ENCODE data around the gene SEMA3B. TPM values are rescaled to one million over a fixed set of nuclear protein-coding genes. Genes with fewer than 3 reads are reported as not detected.

The SEMA3B gene
- total RNA-seq, 1 experiment from 2014 or later: 7.3 TPM

GRCh38 chr3:50317300-50317699 is 48.4 kb downstream of the SEMA3B start (continued):
- TF ChIP-seq E2F1 (CRISPR knock-in tag; IDR thresholded peaks at IDR 0.05) (no peak), ZNF671 (CRISPR knock-in tag; IDR thresholded peaks at IDR 0.05) (no peak), NFE2L1 (CRISPR knock-in tag; IDR thresholded peaks at IDR 0.05) (no peak), NR1H2 (CRISPR knock-in tag; IDR thresholded peaks at IDR 0.05) (no peak), FOXJ3 (CRISPR knock-in tag; IDR thresholded peaks at IDR 0.05; ENCODE audit: borderline replicate concordance) (no peak), RORB (CRISPR knock-in tag; IDR thresholded peaks at IDR 0.05) (no peak), ZNF232 (CRISPR knock-in tag; IDR thresholded peaks at IDR 0.05) (no peak), FOXK1 (CRISPR knock-in tag; IDR thresholded peaks at IDR 0.05) (no peak), ZSCAN18 (CRISPR knock-in tag; IDR thresholded peaks at IDR 0.05) (no peak), RELA (CRISPR knock-in tag; IDR thresholded peaks at IDR 0.05; ENCODE audit: borderline replicate concordance) (no peak)
- TF ChIP-seq, protein P1, sequence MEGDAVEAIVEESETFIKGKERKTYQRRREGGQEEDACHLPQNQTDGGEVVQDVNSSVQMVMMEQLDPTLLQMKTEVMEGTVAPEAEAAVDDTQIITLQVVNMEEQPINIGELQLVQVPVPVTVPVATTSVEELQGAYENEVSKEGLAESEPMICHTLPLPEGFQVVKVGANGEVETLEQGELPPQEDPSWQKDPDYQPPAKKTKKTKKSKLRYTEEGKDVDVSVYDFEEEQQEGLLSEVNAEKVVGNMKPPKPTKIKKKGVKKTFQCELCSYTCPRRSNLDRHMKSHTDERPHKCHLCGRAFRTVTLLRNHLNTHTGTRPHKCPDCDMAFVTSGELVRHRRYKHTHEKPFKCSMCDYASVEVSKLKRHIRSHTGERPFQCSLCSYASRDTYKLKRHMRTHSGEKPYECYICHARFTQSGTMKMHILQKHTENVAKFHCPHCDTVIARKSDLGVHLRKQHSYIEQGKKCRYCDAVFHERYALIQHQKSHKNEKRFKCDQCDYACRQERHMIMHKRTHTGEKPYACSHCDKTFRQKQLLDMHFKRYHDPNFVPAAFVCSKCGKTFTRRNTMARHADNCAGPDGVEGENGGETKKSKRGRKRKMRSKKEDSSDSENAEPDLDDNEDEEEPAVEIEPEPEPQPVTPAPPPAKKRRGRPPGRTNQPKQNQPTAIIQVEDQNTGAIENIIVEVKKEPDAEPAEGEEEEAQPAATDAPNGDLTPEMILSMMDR (IDR thresholded peaks at IDR 0.05): no peak
- TF ChIP-seq, protein P2, sequence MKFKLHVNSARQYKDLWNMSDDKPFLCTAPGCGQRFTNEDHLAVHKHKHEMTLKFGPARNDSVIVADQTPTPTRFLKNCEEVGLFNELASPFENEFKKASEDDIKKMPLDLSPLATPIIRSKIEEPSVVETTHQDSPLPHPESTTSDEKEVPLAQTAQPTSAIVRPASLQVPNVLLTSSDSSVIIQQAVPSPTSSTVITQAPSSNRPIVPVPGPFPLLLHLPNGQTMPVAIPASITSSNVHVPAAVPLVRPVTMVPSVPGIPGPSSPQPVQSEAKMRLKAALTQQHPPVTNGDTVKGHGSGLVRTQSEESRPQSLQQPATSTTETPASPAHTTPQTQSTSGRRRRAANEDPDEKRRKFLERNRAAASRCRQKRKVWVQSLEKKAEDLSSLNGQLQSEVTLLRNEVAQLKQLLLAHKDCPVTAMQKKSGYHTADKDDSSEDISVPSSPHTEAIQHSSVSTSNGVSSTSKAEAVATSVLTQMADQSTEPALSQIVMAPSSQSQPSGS (CRISPR knock-in tag; IDR thresholded peaks at IDR 0.05; ENCODE audit: borderline replicate concordance, low read depth): no peak
- TF ChIP-seq, protein P3, sequence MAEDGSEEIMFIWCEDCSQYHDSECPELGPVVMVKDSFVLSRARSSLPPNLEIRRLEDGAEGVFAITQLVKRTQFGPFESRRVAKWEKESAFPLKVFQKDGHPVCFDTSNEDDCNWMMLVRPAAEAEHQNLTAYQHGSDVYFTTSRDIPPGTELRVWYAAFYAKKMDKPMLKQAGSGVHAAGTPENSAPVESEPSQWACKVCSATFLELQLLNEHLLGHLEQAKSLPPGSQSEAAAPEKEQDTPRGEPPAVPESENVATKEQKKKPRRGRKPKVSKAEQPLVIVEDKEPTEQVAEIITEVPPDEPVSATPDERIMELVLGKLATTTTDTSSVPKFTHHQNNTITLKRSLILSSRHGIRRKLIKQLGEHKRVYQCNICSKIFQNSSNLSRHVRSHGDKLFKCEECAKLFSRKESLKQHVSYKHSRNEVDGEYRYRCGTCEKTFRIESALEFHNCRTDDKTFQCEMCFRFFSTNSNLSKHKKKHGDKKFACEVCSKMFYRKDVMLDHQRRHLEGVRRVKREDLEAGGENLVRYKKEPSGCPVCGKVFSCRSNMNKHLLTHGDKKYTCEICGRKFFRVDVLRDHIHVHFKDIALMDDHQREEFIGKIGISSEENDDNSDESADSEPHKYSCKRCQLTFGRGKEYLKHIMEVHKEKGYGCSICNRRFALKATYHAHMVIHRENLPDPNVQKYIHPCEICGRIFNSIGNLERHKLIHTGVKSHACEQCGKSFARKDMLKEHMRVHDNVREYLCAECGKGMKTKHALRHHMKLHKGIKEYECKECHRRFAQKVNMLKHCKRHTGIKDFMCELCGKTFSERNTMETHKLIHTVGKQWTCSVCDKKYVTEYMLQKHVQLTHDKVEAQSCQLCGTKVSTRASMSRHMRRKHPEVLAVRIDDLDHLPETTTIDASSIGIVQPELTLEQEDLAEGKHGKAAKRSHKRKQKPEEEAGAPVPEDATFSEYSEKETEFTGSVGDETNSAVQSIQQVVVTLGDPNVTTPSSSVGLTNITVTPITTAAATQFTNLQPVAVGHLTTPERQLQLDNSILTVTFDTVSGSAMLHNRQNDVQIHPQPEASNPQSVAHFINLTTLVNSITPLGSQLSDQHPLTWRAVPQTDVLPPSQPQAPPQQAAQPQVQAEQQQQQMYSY (CRISPR knock-in tag; IDR thresholded peaks at IDR 0.05): no peak

DNA sequence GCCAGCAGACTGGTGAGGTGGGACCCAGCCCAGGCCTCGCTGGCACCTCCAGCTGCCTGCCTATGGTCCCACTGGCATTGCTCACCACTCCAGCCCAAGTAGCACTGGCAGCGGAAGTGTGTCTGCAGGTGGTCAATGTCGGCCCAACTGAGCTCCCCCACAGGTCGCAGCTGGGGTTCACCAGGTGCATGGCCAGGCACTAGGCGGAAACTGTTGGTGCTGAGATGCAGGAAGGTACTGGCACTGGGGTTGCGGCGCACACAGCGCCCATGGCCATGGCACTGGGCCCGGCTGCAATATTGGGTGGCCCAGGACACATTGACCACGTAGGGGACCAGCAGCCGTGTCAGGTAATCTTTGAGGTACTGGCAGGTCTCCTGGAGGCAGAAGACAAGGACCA is 49.2 kb downstream of the SEMA3B start:
- no peak overlapping the region for H3K27ac Mint-ChIP-seq
- DNase-seq (ENCODE audit: low spot score): no peak
- H3K27me3 Mint-ChIP-seq (ENCODE audit: low read depth): no peaks in the 10 kb centered on the region
- peaks cover 23% of the 10 kb centered on the region for H3K4me1 Mint-ChIP-seq
- ChIA-PET CTCF (interaction anchor here (2.1 kb wide), 1 partner anchor 15 kb away, joined by 4 read pairs; the partner anchor contains the start of gene HYAL1), POLR2A (no interaction called here)
- peaks cover 5% of the 10 kb centered on the region; the same call in 1 of the 2 replicates for H3K9me3 Mint-ChIP-seq
- no peak for ATAC-seq
- no peak overlapping the region; the same call in 1 of the 2 replicates for H3K4me3 Mint-ChIP-seq
- H3K36me3 Mint-ChIP-seq: peaks cover 46% of the 10 kb centered on the region
- TF ChIP-seq ESRRA (CRISPR knock-in tag; IDR thresholded peaks at IDR 0.05; ENCODE audit: borderline replicate concordance) (no peak), TEAD1 (CRISPR knock-in tag; IDR thresholded peaks at IDR 0.05) (no peak), SOX15 (CRISPR knock-in tag; IDR thresholded peaks at IDR 0.05) (no peak), ZNF396 (CRISPR knock-in tag; IDR thresholded peaks at IDR 0.05; ENCODE audit: borderline replicate concordance) (no peak), ZNF532 (CRISPR knock-in tag; IDR thresholded peaks at IDR 0.05; ENCODE audit: borderline replicate concordance) (no peak), CREB1 (CRISPR knock-in tag; IDR thresholded peaks at IDR 0.05) (no peak), NFATC4 (CRISPR knock-in tag; IDR thresholded peaks at IDR 0.05) (no peak)
- TF ChIP-seq, protein P4, sequence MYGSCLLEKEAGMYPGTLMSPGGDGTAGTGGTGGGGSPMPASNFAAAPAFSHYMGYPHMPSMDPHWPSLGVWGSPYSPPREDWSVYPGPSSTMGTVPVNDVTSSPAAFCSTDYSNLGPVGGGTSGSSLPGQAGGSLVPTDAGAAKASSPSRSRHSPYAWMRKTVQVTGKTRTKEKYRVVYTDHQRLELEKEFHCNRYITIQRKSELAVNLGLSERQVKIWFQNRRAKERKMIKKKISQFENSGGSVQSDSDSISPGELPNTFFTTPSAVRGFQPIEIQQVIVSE (CRISPR knock-in tag; IDR thresholded peaks at IDR 0.05; ENCODE audit: borderline replicate concordance): no peak
- TF ChIP-seq, protein P5, sequence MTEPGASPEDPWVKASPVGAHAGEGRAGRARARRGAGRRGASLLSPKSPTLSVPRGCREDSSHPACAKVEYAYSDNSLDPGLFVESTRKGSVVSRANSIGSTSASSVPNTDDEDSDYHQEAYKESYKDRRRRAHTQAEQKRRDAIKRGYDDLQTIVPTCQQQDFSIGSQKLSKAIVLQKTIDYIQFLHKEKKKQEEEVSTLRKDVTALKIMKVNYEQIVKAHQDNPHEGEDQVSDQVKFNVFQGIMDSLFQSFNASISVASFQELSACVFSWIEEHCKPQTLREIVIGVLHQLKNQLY (CRISPR knock-in tag; IDR thresholded peaks at IDR 0.05): no peak
